DOHH2 (cell line): ENCODE results near the gene LENG8.

Source experiments
- H3F3A ChIP-seq: fragments of 200-600 bp; sonication (generic), shearing (Covaris generic); 2 replicates; pipeline ENCODE4 v1.6.0; 2016; ENCODE audit warnings: antibody characterized with exemption, mild to moderate bottlenecking; ENCODE audit not compliant: control insufficient read depth, insufficient read depth
- H3K27ac ChIP-seq: fragments of 200-600 bp; sonication (generic); 2 replicates; pipeline ENCODE4 v1.5.1; 2014; ENCODE audit warnings: low read depth, mild to moderate bottlenecking, low read length, moderate library complexity
- H3K27me3 ChIP-seq: fragments of 200-600 bp; sonication (generic); 2 replicates; pipeline ENCODE4 v1.6.1; 2014; ENCODE audit warnings: mild to moderate bottlenecking, low read length, mixed read lengths; ENCODE audit not compliant: control insufficient read depth
- H3K36me3 ChIP-seq: fragments of 200-600 bp; sonication (generic); 2 replicates; pipeline ENCODE4 v1.6.1; 2014; ENCODE audit warnings: mild to moderate bottlenecking, low read length, moderate library complexity, mixed read lengths; ENCODE audit not compliant: control insufficient read depth
- H3K4me1 ChIP-seq: fragments of 200-600 bp; sonication (generic); 2 replicates; pipeline ENCODE4 v1.6.1; 2014; ENCODE audit warnings: mild to moderate bottlenecking, low read length, mixed read lengths; ENCODE audit not compliant: control insufficient read depth
- H3K4me2 ChIP-seq: fragments of 200-600 bp; sonication (generic); 2 replicates; pipeline ENCODE4 v1.6.0; 2014; ENCODE audit warnings: mild to moderate bottlenecking, low read length, moderate library complexity
- H3K4me3 ChIP-seq: fragments of 200-600 bp; sonication (generic); 2 replicates; pipeline ENCODE4 v1.5.1; 2014; ENCODE audit warnings: mild to moderate bottlenecking, low read length, mixed read lengths
- H3K79me2 ChIP-seq: fragments of 200-600 bp; sonication (generic); 2 replicates; pipeline ENCODE4 v1.6.1; 2014; ENCODE audit warnings: mild to moderate bottlenecking, low read length, mixed read lengths; ENCODE audit not compliant: control insufficient read depth
- H3K9me2 ChIP-seq: fragments of 200-600 bp; sonication (generic); replicated peaks from 2 replicates; pipeline ENCODE4 v1.6.1; 2014; ENCODE audit warnings: mild to moderate bottlenecking, low read length, mixed read lengths; ENCODE audit not compliant: control insufficient read depth
- H3K9me3 ChIP-seq: fragments of 200-600 bp; sonication (generic); 2 replicates; pipeline ENCODE4 v1.6.1; 2014; ENCODE audit warnings: antibody characterized with exemption, low read length, mixed read lengths; ENCODE audit not compliant: control insufficient read depth, insufficient read depth
- H4K20me1 ChIP-seq: fragments of 200-600 bp; sonication (generic); 2 replicates; pipeline ENCODE4 v1.6.0; 2014; ENCODE audit warnings: low read depth, mild to moderate bottlenecking, antibody characterized with exemption, low read length, moderate library complexity; ENCODE audit not compliant: control insufficient read depth, insufficient read depth
- EZH2phosphoT487 ChIP-seq: fragments of 200-600 bp; sonication (generic); IDR thresholded peaks from 2 replicates; pipeline ENCODE4 v1.6.1; 2017; ENCODE audit warnings: borderline replicate concordance, mild to moderate bottlenecking, antibody characterized with exemption, low read length, moderate library complexity, mixed read lengths
- TF ChIP-seq, protein P1 (sequence below): fragments of 200-600 bp; sonication (generic); IDR thresholded peaks from one replicate; pipeline ENCODE4 v1.5.1; 2014; ENCODE audit warnings: antibody characterized with exemption, mild to moderate bottlenecking, low read depth, low read length; ENCODE audit not compliant: poor library complexity, severe bottlenecking

LENG8 gene

DNA sequence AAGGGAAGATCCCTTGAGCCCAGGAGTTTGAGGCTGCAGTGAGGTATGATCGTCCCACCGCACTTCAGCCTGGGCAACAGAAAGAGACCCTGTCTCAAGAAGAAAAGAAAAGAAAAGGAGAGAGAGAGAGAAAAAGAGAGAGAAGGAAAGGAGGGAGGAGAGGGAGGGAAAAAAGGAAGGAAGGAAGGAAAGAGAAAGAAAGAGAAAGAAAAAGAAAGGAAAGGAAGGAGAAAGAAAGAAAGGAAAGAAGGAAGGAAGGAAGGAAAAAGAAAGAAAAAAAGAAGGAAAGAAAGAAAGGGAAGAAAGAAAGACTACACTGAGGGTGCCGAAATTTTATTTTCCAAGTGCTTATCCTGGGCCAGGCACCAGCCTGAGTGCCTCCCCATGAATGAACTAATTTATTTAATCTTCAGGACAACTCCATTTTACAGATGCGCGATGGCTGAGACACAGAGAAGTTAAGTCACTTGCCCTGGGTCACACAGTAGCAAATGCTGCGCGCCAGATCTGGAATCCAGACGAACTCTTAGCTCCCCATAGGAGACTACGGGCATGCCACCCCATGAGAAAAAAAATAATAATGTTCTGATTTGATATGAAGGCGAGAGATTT, 21.4 kb downstream of the LENG8 start:
- Histone ChIP-seq H3K4me3 (no peak overlapping the region), H3K27ac (no peak overlapping the region)

DNA sequence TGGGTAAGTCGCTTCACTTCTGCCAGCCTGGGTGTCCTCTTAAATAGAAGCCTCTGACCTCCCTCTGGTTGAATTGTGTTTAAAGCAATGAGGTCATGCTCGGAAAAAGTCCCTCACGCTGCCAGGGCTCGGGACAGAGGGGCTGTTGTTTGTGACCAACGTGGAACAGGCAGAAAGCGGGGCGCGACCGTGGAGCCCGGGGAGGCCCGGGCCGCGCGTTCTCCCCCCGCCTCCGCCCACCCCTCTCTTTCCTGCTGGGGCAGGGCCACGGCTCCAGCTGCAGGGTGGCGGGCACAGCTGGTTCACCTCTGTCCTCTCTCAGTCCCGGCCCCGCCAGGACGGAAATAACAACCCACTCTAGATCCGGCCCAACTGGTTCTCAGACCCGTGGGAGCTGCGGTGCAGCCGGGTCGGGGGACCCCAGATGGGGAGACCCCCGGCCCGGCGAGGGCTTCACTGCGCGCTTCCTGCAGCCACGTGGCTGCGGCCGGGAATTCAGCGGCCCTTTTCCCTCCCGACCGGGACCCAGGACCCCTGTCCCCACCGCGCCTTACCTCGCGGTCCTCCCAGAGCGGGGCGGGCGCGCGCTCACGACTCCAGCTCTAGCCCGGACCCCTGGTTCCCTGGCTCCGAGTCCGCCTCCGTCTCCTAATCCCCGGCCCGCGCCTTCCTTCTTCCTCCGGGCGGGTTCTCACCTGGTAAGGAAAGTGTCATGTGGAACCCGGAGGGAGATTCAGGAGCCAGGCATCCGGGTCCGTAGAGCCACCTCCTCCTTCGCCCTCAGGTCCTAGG, 22.2 kb downstream of the LENG8 start:
- Histone ChIP-seq H3K9me3 (no peaks in the 10 kb centered on the region), H3K4me2 (no peak overlapping the region), H3F3A (no peaks in the 10 kb centered on the region), H3K79me2 (no peaks in the 10 kb centered on the region), H4K20me1 (no peaks in the 10 kb centered on the region), H3K9me2 (no peaks in the 10 kb centered on the region), H3K27me3 (peaks cover 30% of the 10 kb centered on the region), H3K36me3 (no peaks in the 10 kb centered on the region), H3K27ac (no peak overlapping the region), H3K4me1 (peaks cover 6% of the 10 kb centered on the region), H3K4me3 (no peak overlapping the region)
- TF ChIP-seq EZH2phosphoT487, result no peak; the same call in 1 of the 2 replicates
- TF ChIP-seq, protein P1, sequence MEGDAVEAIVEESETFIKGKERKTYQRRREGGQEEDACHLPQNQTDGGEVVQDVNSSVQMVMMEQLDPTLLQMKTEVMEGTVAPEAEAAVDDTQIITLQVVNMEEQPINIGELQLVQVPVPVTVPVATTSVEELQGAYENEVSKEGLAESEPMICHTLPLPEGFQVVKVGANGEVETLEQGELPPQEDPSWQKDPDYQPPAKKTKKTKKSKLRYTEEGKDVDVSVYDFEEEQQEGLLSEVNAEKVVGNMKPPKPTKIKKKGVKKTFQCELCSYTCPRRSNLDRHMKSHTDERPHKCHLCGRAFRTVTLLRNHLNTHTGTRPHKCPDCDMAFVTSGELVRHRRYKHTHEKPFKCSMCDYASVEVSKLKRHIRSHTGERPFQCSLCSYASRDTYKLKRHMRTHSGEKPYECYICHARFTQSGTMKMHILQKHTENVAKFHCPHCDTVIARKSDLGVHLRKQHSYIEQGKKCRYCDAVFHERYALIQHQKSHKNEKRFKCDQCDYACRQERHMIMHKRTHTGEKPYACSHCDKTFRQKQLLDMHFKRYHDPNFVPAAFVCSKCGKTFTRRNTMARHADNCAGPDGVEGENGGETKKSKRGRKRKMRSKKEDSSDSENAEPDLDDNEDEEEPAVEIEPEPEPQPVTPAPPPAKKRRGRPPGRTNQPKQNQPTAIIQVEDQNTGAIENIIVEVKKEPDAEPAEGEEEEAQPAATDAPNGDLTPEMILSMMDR, result no peak

More for the DNA sequence above, 21.4 kb downstream of the LENG8 start:
- TF ChIP-seq, protein P1, result no peak
- no peak for TF ChIP-seq EZH2phosphoT487
- no peaks in the 10 kb centered on the region for H4K20me1 ChIP-seq
- no peaks in the 10 kb centered on the region for H3K9me2 ChIP-seq
- no peaks in the 10 kb centered on the region for H3K79me2 ChIP-seq
- H3K27me3 ChIP-seq, result peaks cover 30% of the 10 kb centered on the region
- H3K9me3 ChIP-seq, result no peaks in the 10 kb centered on the region
- no peaks in the 10 kb centered on the region for H3F3A ChIP-seq
- H3K4me2 ChIP-seq, result no peak overlapping the region
- H3K4me1 ChIP-seq, result peaks cover 6% of the 10 kb centered on the region
- no peaks in the 10 kb centered on the region for H3K36me3 ChIP-seq

DNA sequence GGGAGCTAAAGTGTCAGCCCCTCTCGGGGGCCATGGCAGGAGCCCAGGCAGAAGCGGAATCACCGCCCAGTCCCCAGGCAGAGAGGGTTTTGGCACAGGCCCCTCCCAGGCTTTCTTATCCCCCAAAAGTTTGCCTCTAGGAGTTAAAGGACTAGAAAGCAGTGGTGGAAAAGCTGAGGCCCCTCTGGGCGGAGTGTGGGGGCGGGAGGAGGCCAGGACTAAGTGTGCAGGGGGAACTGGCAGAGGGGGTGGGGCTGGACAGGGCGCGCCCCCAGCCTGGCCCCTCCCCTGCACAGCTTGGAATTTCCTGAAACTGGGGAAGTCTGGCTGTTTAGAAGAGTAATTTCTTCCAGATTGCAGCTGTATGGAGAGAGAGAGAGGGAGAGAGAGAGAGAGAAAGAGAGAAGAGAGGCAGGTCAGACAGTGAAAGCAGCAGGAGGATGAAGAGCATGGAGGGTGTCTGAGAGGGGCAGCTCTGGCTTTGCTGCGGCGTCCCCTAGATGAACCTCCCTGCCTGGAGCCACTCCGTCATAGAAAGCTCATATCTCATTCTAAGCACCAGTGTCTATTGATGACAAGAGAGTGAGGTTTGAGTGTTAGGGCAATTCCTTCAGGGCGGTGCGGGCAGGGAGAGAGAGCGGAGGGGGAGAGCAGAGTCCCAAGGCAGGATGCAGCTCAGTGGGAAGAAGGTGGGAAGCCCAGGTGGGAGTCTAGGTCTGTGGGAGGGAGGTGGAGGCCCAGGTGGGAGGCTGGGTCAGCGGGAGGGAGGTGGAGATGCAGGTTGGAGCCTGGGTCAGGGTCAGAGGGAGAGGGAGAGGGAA, 24.3 kb downstream of the LENG8 start, which contains the start of gene CDC42EP5:
TSS of gene CDC42EP5 (minus strand) at position 226 of the 821 bp plus-strand sequence. CDS start 7,749 bp downstream, outside the sequence.
- H3K27ac ChIP-seq, result no peak within 1 kb of the TSS
- no peaks in the 10 kb centered on the region for H3K9me2 ChIP-seq
- TF ChIP-seq, protein P1, result no peak
- TF ChIP-seq EZH2phosphoT487, result no peak
- H3F3A ChIP-seq, result no peaks in the 10 kb centered on the region
- H3K4me2 ChIP-seq, result no peak within 1 kb of the TSS
- no peaks in the 10 kb centered on the region for H3K36me3 ChIP-seq
- H3K4me3 ChIP-seq, result no peak within 1 kb of the TSS
- H3K79me2 ChIP-seq, result no peaks in the 10 kb centered on the region
- no peaks in the 10 kb centered on the region for H4K20me1 ChIP-seq
- no peaks in the 10 kb centered on the region for H3K9me3 ChIP-seq
- H3K4me1 ChIP-seq, result peaks cover 6% of the 10 kb centered on the region
- peaks cover 34% of the 10 kb centered on the region for H3K27me3 ChIP-seq
